Left kidney (tissue), 2 donors: ENCODE measurements around the gene ARHGAP45. TPM values are rescaled to one million over a fixed set of nuclear protein-coding genes. Genes with fewer than 3 reads are reported as not detected.
"Not testable (repeated sequence)": the region's sequence is repeated elsewhere in the genome, so short reads cannot be mapped to it uniquely, and the experiment has no call there.

ENCODE experiments used
- DNase-seq: peaks from one replicate; pipeline ENCODE4 v3.0.0-alpha.2; 2013
- polyA plus RNA-seq: library from polyadenylated mRNA; unstranded; fragments of 120-200 nt; gene quantifications from one replicate; pipeline ENCODE4 v1.2.1, GENCODE V29; 2013; ENCODE audit not compliant: insufficient read length

ARHGAP45 gene
- polyA plus RNA-seq, 1 donor = 7.2 TPM

DNA sequence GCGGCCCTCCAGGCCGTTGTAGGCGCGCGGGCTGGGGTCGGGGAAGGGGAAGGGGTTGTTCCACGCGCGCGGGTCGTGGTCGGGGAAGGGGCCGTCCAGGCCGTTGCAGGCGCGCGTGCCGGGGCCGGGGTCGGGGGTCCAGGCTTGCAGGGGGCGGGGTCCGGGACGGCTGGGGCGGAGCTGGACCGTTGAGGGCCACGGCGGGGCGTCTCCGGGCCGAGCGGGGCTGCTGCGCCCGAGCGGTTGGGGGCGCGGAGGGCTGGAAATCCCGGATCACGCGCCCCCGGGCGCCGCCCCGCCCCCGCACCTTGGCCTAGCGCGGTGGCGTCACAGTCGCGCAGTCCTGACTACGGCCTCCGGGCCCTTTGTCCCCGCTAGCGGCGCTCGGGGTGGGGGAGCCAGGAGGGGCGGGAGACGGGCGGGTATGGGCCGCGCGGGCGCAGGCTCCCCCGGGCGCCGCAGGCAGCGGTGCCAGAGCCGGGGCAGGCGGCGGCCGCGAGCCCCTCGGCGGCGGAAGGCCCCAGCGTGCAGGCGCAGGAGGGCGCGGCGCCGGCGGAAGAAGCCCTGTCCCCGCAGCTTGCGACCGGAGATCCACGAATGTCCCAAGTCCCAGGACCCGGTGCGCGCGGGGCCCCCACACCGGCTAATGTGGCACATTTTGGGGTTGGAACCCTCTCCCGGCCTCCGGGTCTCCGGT lies 37.5 kb downstream of the ARHGAP45 start:
- DNase-seq = peak; percentile 62

DNA sequence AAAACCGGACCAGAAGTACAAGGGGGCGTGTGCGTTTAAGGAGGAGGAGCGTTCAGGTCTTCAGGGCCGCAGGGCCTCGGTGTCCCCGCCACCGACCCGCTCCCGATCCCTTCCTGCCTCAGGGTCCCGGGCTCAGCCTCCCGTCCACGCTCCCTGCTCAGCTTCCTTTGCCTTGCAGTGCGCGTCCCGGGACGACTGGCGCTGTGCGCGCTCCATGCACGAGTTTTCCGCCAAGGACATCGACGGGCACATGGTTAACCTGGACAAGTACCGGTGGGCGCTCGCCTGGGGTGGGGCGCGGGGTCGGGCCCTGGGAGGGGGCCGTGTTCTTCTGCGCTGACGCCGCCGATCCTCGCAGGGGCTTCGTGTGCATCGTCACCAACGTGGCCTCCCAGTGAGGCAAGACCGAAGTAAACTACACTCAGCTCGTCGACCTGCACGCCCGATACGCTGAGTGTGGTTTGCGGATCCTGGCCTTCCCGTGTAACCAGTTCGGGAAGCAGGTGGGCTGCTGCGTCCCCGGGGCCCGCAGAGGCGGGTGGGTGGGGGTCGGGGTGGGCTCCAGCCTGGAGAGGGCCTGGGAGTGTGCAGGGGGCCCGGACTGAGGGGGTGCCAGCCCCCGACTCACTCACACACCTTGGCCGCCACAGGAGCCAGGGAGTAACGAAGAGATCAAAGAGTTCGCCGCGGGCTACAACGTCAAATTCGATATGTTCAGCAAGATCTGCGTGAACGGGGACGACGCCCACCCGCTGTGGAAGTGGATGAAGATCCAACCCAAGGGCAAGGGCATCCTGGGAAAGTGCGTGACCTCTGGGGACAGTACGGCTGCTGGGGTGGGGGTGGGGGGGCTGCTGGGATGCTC lies 38.3 kb downstream of the ARHGAP45 start:
- peak; percentile 28 for DNase-seq

DNA sequence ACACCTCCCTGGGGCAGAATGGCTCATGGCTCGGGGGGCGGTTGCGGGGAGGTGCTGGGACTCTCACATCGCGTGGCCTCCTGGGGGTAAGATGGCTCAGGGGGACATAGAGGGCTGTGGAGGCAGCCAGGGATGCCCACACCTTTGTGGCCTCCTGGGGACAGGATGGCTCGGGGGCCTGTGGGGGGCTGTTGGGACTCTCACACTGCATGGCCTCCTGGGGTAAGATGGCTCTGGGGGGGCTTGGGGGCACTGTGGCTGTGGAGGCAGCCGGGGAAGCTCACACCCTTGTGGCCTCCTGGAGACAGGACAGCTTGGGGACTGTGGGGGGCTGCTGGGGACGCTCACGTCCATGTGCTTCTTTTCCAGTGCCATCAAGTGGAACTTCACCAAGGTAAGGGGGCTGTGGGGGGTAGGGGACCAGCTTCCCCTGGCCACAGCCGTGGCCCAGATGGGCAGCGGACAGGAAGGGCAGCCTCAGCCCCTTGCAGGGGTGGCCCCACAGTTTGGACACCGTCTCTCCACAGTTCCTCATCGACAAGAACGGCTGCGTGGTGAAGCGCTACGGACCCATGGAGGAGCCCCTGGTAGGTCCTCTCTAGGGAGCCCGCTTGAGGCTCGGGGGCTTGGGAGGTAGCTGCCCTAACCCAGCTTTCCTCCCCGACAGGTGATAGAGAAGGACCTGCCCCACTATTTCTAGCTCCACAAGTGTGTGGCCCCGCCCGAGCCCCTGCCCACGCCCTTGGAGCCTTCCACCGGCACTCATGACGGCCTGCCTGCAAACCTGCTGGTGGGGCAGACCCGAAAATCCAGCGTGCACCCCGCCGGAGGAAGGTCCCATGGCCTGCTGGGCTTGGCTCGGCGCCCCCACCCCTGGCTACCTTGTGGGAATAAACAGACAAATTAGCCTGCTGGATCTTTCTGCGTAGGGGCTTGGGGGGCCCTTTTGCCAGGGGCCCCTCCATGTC lies 39.2 kb downstream of the ARHGAP45 start:
- no peak for DNase-seq

DNA sequence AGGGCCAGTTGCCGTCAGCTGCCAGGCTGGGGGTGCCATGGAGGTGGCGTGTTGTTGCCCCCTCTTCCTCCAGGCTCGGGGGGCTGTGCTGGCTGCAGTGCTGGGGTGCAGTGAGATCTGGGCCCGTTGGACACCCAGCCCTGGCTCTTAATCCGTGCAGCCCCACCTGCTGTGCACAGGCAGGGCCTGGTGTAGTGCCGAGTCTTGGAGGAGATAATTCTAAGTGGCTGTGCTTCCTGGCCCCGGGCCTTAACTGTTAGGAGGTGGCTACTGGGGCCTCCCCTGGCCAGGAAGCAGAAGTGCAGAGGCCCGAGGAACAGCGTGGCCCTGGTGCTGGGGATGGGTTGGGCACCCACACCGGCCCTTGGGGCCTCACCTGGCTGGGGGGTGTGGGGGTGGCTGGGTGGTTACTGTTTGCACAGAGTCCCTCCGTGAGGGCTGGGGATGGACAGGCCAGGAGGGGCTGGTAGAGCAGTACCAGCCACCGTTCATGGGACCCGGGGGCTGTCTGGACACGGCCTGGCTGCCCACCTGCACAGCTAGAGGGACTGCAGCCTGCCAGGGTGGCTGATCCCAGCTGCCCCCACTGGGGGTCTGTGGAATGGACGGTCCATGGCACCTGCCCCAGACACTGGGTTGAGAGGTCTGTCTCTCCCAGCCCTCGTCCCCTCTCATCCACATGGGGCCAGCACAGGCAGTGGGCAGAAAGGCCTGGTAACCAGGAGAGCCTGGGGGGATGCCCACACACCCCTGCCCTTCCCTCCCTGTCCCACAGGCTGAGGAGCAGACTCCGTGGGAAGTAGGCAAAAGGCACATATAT lies 40.1 kb downstream of the ARHGAP45 start:
- no peak for DNase-seq

DNA sequence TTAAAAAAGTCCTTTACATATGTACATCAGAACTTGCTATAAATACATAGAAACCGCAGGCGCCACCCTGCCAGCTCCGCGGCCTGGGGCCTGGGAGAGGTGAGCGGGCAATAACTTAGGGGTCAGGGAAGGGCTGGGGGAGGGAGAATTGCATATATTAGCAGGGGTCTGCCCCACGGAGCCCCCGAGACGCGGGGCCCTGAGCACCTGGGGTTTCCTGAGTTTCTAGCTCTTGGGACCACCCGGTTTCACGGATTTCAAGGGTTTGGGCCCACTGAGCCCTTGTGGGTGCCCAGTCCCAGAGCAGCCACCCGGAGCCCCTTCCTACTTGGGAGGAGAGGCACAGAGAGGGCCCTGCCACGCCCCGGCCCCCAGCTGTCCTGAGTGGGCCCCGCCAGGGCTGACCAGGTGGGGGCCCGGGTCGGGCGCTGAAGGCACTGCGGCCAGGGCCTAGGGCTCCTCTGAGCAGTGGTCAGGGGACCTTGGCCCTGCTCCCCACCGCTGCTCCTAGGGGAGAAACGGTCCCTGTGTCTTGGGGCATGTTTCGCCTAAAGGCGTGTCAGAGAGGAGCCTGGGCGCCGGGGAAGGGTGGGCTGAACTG lies 40.8 kb downstream of the ARHGAP45 start:
- DNase-seq = no peak

- no peak for DNase-seq
These were observed 41.5 kb downstream of the ARHGAP45 start for GRCh38 chr19:1108291-1109031.

GRCh38 chr19:1109032-1109551 lies 42.1 kb downstream of the ARHGAP45 start:
- DNase-seq = no peak

GRCh38 chr19:1109697-1110671 lies 43.0 kb downstream of the ARHGAP45 start:
- no peak for DNase-seq

DNA sequence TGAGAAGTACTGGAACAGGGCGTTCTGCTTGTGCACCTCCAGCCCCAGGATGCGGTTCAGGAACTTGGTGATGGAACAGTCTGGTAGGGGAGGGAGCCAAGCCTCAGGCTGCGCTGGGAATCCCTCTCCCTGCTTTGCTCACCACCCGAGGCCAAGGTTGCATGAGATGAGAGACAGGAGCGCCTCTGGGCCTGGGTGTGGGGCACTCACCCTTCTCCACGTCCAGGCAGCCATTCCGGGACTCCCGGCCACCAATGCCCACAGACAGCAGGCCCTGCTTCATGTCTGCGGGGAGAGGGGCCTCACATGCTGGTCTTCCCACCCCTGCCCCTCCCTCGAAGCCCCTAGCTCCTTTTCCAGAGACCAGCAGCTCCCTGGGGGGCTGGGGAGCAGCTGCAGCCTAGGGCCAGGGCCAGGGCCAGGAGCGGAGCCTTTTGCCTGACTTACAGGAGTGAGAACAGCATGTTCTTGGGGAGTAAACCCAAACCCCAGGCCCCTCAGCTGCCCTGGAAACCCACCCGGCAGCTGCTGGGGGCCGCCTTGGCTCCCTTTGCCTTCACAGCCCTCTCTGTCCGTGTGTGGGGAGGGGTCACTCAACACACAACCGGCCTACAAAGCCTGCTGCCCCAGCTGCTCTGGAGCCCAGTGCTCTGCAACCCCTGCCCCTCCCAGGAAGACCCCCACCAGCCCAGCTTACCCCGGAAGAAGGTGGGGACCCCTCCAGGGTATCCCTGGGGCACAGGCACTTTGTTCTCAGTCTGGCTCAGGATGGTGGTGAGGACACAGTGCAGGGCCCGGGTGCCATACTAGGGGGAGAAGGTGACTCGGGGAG lies 44.1 kb downstream of the ARHGAP45 start:
- no peak for DNase-seq

DNA sequence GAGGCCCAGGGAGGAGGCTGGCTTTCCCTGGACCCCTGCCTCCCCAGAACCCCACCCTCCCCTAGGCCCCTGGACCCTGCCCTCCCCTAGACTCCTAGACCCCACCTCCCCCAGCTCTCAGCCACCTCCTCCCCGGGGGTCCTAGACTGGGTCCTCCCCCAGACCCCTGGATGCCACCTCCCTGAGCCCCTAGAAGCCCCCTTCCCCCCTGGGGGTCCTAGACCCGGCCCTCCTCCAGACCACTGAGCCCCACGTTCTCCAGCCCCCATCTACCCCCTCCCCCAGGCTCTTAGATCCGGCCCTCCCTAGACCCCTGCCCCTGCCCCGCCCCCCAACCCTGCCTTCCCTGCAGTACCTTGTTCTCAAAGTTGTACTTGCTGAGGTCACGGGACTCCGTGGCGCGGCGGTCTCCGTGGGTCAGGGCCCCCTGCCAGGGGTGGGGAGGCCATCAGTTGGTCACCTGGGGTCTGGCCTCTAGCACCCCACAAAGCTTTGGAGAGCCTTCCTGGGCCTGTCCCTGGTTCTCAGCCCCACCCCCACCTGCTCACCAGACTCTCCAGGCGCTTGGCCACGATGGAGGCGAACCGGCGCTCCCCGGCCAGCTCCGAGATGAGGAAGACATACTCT lies 44.8 kb downstream of the ARHGAP45 start:
- DNase-seq = no peak

- peak; percentile 19 for DNase-seq
These were observed 45.5 kb downstream of the ARHGAP45 start for GRCh38 chr19:1112268-1113029.

GRCh38 chr19:1113030-1113985 lies 46.3 kb downstream of the ARHGAP45 start:
- peak; percentile 89 for DNase-seq

GRCh38 chr19:1113986-1114483 lies 47.1 kb downstream of the ARHGAP45 start:
- no peak for DNase-seq

- not testable (repeated sequence) for DNase-seq
These were observed 47.8 kb downstream of the ARHGAP45 start for GRCh38 chr19:1114728-1115127.
